H1 (cell line): ENCODE results near the gene VGLL4. TPM values are rescaled to one million over a fixed set of nuclear protein-coding genes. Genes with fewer than 3 reads are reported as not detected.
A peak's percentile ranks its signal among the peaks of the same experiment; 100 is the strongest.

Experiments used
- CTCF ChIA-PET: fragments of 300-600 bp; sonication (Branson Sonifier 250); formaldehyde crosslinking; loops from one replicate; lab custom pipeline; 2021; ENCODE audit not compliant: partially characterized antibody; lab: Charles Lee
- POLR2A ChIA-PET: fragments of 300-600 bp; sonication (Branson Sonifier 250); formaldehyde crosslinking; loops from one replicate; lab custom pipeline; 2021; ENCODE audit warnings: inconsistent platforms; ENCODE audit not compliant: partially characterized antibody; lab: Charles Lee
- DNase-seq, 2 experiments: peaks; one replicate each; pipeline versions ENCODE4 v3.0.0 to v3.0.0-alpha.2; 2010 to 2022; ENCODE audit warnings: low spot score in 2 of 2, low read depth in 1 of 2, mixed read lengths in 1 of 2
- FAIRE-seq: peaks from 2 replicates; lab custom pipeline; 2011; peaks lifted over from hg19 to GRCh38; lab: Jason Lieb, UNC
- H2AFZ ChIP-seq: 2 replicates; pipeline ENCODE4 v1.8.1; 2012; ENCODE audit warnings: low read length, inconsistent platforms
- H2AK5ac ChIP-seq: 2 replicates; pipeline ENCODE4 v1.6.1; 2013; ENCODE audit warnings: low read depth, low read length
- H2BK120ac ChIP-seq: replicated peaks from 2 replicates; pipeline ENCODE3; 2013; ENCODE audit warnings: low read depth, low read length, inconsistent platforms
- H2BK12ac ChIP-seq: 2 replicates; pipeline ENCODE4 v1.6.1; 2013; ENCODE audit warnings: low read depth, low read length
- H2BK15ac ChIP-seq: 2 replicates; pipeline ENCODE4 v1.6.1; 2013; ENCODE audit warnings: low read length
- H2BK20ac ChIP-seq: 2 replicates; pipeline ENCODE4 v1.6.1; 2013; ENCODE audit warnings: low read length
- H2BK5ac ChIP-seq: 2 replicates; pipeline ENCODE4 v1.6.1; 2013; ENCODE audit warnings: low read depth, low read length
- H3K14ac ChIP-seq: 2 replicates; pipeline ENCODE4 v1.6.1; 2013; ENCODE audit warnings: inconsistent platforms; ENCODE audit not compliant: insufficient read length
- H3K18ac ChIP-seq: 2 replicates; pipeline ENCODE4 v1.6.1; 2013; ENCODE audit warnings: low read length; ENCODE audit errors: extremely low read depth
- H3K23ac ChIP-seq: 2 replicates; pipeline ENCODE4 v1.6.1; 2013; ENCODE audit warnings: inconsistent platforms; ENCODE audit not compliant: insufficient read length
- H3K23me2 ChIP-seq: 2 replicates; pipeline ENCODE4 v1.6.1; 2013; ENCODE audit warnings: low read depth, low read length
- H3K27ac ChIP-seq: 2 replicates; pipeline ENCODE4 v1.6.1; 2011; ENCODE audit warnings: low read depth, low read length, inconsistent platforms
- H3K27me3 ChIP-seq, 4 experiments: replicated peaks in 1 of 4; 1 replicate in 1 of 4; 2 replicates in 3 of 4; pipeline versions ENCODE4 v1.6.1 to v1.8.1; 2011 to 2013; ENCODE audit warnings: low read length in 3 of 4, mild to moderate bottlenecking in 3 of 4, inconsistent platforms in 2 of 4, mixed read lengths in 2 of 4, moderate library complexity in 1 of 4; ENCODE audit not compliant: control insufficient read depth in 3 of 4, insufficient read depth in 3 of 4; ENCODE audit errors: extremely low read depth in 1 of 4
- H3K36me3 ChIP-seq, 4 experiments: 2 replicates each; pipeline versions ENCODE4 v1.6.1 to v1.8.1; 2011 to 2013; ENCODE audit warnings: mild to moderate bottlenecking in 4 of 4, low read length in 3 of 4, moderate library complexity in 2 of 4, control low read depth in 1 of 4, inconsistent platforms in 1 of 4; ENCODE audit not compliant: insufficient read depth in 4 of 4, control insufficient read depth in 2 of 4
- H3K4ac ChIP-seq: replicated peaks from 2 replicates; pipeline ENCODE3; 2013; ENCODE audit warnings: low read length, low read depth, mixed read lengths, inconsistent platforms; ENCODE audit not compliant: insufficient read length
- H3K4me1 ChIP-seq, 4 experiments: replicated peaks in 1 of 4; 1 replicate in 1 of 4; 2 replicates in 3 of 4; pipeline versions ENCODE4 v1.6.1 to v1.8.1; 2011 to 2013; ENCODE audit warnings: low read length in 3 of 4, inconsistent platforms in 2 of 4, mixed read lengths in 1 of 4; ENCODE audit not compliant: insufficient read depth in 4 of 4, control insufficient read depth in 3 of 4
- H3K4me2 ChIP-seq, 2 experiments: 2 replicates each; pipeline versions ENCODE4 v1.6.1 to v1.8.1; 2011 to 2013; ENCODE audit warnings: low read depth in 2 of 2, low read length in 2 of 2, control low read depth in 1 of 2, inconsistent platforms in 1 of 2, mild to moderate bottlenecking in 1 of 2; ENCODE audit not compliant: insufficient read depth in 1 of 2
- H3K4me3 ChIP-seq, 4 experiments: fragments of 200-600, 300-600 bp in 1 of 4; sonication (generic), shearing (Covaris generic), sonication (Bioruptor Twin) in 1 of 4; 2 replicates each; pipeline versions ENCODE4 v1.5.1 to v1.8.1; 2011 to 2016; ENCODE audit warnings: low read length in 4 of 4, low read depth in 3 of 4, control low read depth in 2 of 4, inconsistent platforms in 2 of 4, mild to moderate bottlenecking in 2 of 4, mixed read lengths in 1 of 4, moderate library complexity in 1 of 4; ENCODE audit not compliant: insufficient read depth in 2 of 4; ENCODE audit errors: extremely low read depth in 1 of 4
- H3K56ac ChIP-seq: replicated peaks from 2 replicates; pipeline ENCODE3; 2013; ENCODE audit warnings: low read depth, mild to moderate bottlenecking, mixed read lengths, low read length, inconsistent platforms; ENCODE audit not compliant: insufficient read length
- H3K79me1 ChIP-seq: 2 replicates; pipeline ENCODE4 v1.6.1; 2013; ENCODE audit warnings: low read depth, low read length, control low read depth
- H3K79me2 ChIP-seq, 2 experiments: 2 replicates each; pipeline versions ENCODE4 v1.6.1 to v1.8.1; 2012 to 2013; ENCODE audit warnings: low read length in 2 of 2, mild to moderate bottlenecking in 2 of 2, inconsistent platforms in 1 of 2; ENCODE audit not compliant: insufficient read depth in 2 of 2, control insufficient read depth in 1 of 2
- H3K9ac ChIP-seq, 4 experiments: replicated peaks in 1 of 4; 1 replicate in 1 of 4; 2 replicates in 3 of 4; pipeline versions ENCODE4 v1.6.1 to v1.8.1; 2011 to 2013; ENCODE audit warnings: low read depth in 3 of 4, low read length in 3 of 4, control low read depth in 2 of 4, mild to moderate bottlenecking in 2 of 4, moderate library complexity in 2 of 4, inconsistent platforms in 1 of 4; ENCODE audit errors: extremely low read depth in 1 of 4
- H3K9me3 ChIP-seq, 2 experiments: 2 replicates each; pipeline versions ENCODE4 v1.6.1 to v1.8.1; 2012 to 2013; ENCODE audit warnings: mild to moderate bottlenecking in 2 of 2, moderate library complexity in 2 of 2, control low read depth in 1 of 2, inconsistent platforms in 1 of 2, low read depth in 1 of 2, low read length in 1 of 2, mixed read lengths in 1 of 2; ENCODE audit not compliant: insufficient read depth in 2 of 2
- H4K20me1 ChIP-seq, 2 experiments: replicated peaks in 1 of 2; 2 replicates each; pipeline versions ENCODE3 to v1.8.1; 2011 to 2013; ENCODE audit warnings: inconsistent platforms in 2 of 2, low read length in 2 of 2, mild to moderate bottlenecking in 1 of 2; ENCODE audit not compliant: insufficient read depth in 2 of 2, control insufficient read depth in 1 of 2
- H4K5ac ChIP-seq: 2 replicates; pipeline ENCODE4 v1.6.1; 2013; ENCODE audit warnings: low read length, low read depth, mixed read lengths, inconsistent platforms; ENCODE audit not compliant: insufficient read length
- H4K8ac ChIP-seq: 2 replicates; pipeline ENCODE4 v1.8.0; 2013; ENCODE audit warnings: mild to moderate bottlenecking, moderate library complexity, low read length, inconsistent platforms; ENCODE audit not compliant: insufficient read depth; ENCODE audit errors: extremely low read depth
- H4K91ac ChIP-seq: replicated peaks from 2 replicates; pipeline ENCODE3; 2013; ENCODE audit warnings: low read length, mixed read lengths, inconsistent platforms; ENCODE audit not compliant: insufficient read length
- KDM1A ChIP-seq: fragments of 200-600, 300-600 bp; sonication (generic); IDR thresholded peaks from 2 replicates; pipeline ENCODE4 v1.7.1; 2016; ENCODE audit warnings: mild to moderate bottlenecking, low read length, borderline replicate concordance
- RAD21 ChIP-seq, 2 experiments: IDR thresholded peaks in 1 of 2; conservative IDR thresholded peaks in 1 of 2; 2 replicates each; pipeline ENCODE4 v1.6.1; 2011; ENCODE audit warnings: low read depth in 2 of 2, low read length in 2 of 2, improper control_type of control experiment in 1 of 2, inconsistent platforms in 1 of 2, mild to moderate bottlenecking in 1 of 2, moderate library complexity in 1 of 2
- SP1 ChIP-seq: IDR thresholded peaks from 2 replicates; pipeline ENCODE4 v1.6.1; 2011; ENCODE audit warnings: low read depth, low read length
- WGBS, 2 experiments: shearing (Covaris generic) in 1 of 2; methylation state at CpG; one replicate each; pipeline versions ENCODE4 v1.1.6 to v1.1.7; 2013 to 2015; ENCODE audit warnings: low lambda C conversion rate in 2 of 2, mixed read lengths in 2 of 2, inconsistent platforms in 1 of 2, low coverage in 1 of 2, missing lambda C conversion rate in 1 of 2; ENCODE audit not compliant: insufficient replicate concordance in 2 of 2, insufficient coverage in 1 of 2, insufficient read length in 1 of 2; ENCODE audit errors: extremely low coverage in 1 of 2, missing lambda C conversion rate in 1 of 2; 5-methylcytosine and 5-hydroxymethylcytosine counted together
- polyA plus RNA-seq, 7 experiments: library from polyadenylated mRNA; depleted of rRNA in 3 of 7; stranded (reverse) in 5 of 7; unstranded in 2 of 7; fragments of >200 nt in 5 of 7; fragments of 200-250 nt in 2 of 7; gene quantifications; 1 replicate in 5 of 7; 2 replicates in 1 of 7; 4 replicates in 1 of 7; pipeline versions ENCODE4 v1.2.1 to v1.2.3, GENCODE V29; 2011 to 2013; ENCODE audit warnings: missing spikeins in 2 of 7, mixed read lengths in 2 of 7
- total RNA-seq: library from RNA; stranded (reverse); fragmentation: NEBNext Ultra II Directional; extraction: Animal tissue kit (Norgen Biotek cat#: 25700); gene quantifications from 2 replicates; pipeline ENCODE4 v1.2.1, GENCODE V29; 2021
- TF ChIP-seq, protein P1 (sequence below), 3 experiments: IDR thresholded peaks; 1 replicate in 2 of 3; 2 replicates in 1 of 3; pipeline versions ENCODE4 v1.5.1 to v1.6.1; 2011; ENCODE audit warnings: low read length in 3 of 3, mild to moderate bottlenecking in 3 of 3, inconsistent platforms in 2 of 3, low read depth in 1 of 3, moderate library complexity in 1 of 3; ENCODE audit not compliant: insufficient read depth in 1 of 3; ENCODE audit errors: control extremely low read depth in 1 of 3

The VGLL4 gene
- total and polyA plus RNA-seq, 2 of the 8 experiments (the other 6 are each of a cell fraction or from before 2014, with no cell fraction given): 45.1 to 50.0 TPM

DNA sequence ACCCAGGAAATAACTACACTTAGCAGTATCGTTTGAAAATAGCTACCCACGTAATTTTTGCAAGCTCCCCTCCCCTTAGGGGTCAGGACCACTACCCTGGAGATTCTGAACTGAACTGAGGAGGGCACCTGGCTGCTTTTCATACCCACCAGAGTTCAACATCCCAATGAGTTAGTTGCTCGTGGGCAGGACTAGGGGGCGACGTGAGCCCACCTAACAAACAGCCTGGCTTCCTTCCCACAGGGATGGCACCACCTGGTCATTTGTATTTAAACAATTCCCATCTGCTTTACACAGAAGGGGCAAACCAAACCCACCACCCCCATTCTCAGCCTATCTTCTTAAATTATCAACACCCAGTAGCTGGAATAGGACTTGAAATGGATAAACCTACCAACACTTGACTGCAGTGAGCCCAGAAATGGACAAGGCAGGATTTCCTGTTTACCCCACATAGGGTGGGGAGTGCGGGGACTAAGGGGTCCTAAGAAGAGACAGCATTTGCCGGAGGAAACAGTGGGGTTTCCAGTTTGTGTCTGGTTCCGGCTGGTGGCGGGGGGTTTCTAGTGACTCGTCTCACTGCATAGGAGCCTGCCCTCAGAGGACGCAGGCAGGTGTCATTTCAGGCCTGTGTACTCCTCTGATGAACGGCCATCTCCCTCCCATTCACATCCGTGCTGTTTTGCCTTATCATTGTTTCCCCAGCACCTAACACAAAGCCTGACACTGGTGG is 11.6 kb upstream of the VGLL4 start:
- Histone ChIP-seq H2BK12ac (no peak overlapping the region), H3K23me2 (no peaks in the 10 kb centered on the region), H2BK5ac (no peak overlapping the region), H3K18ac (no peak overlapping the region), H3K4me3 (no peak overlapping the region), H3K9ac (no peak overlapping the region), H4K5ac (no peak overlapping the region), H4K91ac (no peak overlapping the region), H3K56ac (no peak overlapping the region), H3K4ac (no peak overlapping the region), H3K36me3 (no peaks in the 10 kb centered on the region), H2AK5ac (0 out of 2 replicates have a peak overlapping the region, but pooled peaks have one; percentile 68), H2BK20ac (no peak overlapping the region), H4K8ac (no peak overlapping the region), H3K79me2 (no peaks in the 10 kb centered on the region), H4K20me1 (peaks cover 2 to 4% of the 10 kb centered on the region in 2 experiments), H3K4me1 (peaks cover 2 to 11% (median 5%) of the 10 kb centered on the region in 4 experiments; a peak in 4 of 7 replicates), H3K14ac (no peak overlapping the region), H3K79me1 (peaks cover 4% of the 10 kb centered on the region), H2AFZ (no peak overlapping the region), H3K27me3 (no peaks in the 10 kb centered on the region), H3K4me2 (peak overlapping the region in 1 of 2 experiments; percentile 6; a peak in 2 of 4 replicates), H3K27ac (no peak overlapping the region), H3K23ac (no peak overlapping the region), H3K9me3 (no peaks in the 10 kb centered on the region), H2BK120ac (no peak overlapping the region), H2BK15ac (no peak overlapping the region; the same call in 1 of the 2 replicates)
- ChIA-PET POLR2A (no interaction called here), CTCF (interaction anchor here (0.6 to 3.4 kb wide), 28 partner anchors 9 to 306 kb away, joined by 3 to 23 read pairs (median 4); no protein-coding TSS in a partner anchor)
- TF ChIP-seq SP1: no peak
- peak; percentile 81 to 86 for TF ChIP-seq RAD21 (IDR thresholded peaks at IDR 0.05 in 1 of 2, conservative IDR thresholded peaks at IDR 0.05 in 1 of 2; ENCODE audit: low read depth in 2 of 2, low read length in 2 of 2)
- TF ChIP-seq KDM1A: no peak
- TF ChIP-seq, protein P1, sequence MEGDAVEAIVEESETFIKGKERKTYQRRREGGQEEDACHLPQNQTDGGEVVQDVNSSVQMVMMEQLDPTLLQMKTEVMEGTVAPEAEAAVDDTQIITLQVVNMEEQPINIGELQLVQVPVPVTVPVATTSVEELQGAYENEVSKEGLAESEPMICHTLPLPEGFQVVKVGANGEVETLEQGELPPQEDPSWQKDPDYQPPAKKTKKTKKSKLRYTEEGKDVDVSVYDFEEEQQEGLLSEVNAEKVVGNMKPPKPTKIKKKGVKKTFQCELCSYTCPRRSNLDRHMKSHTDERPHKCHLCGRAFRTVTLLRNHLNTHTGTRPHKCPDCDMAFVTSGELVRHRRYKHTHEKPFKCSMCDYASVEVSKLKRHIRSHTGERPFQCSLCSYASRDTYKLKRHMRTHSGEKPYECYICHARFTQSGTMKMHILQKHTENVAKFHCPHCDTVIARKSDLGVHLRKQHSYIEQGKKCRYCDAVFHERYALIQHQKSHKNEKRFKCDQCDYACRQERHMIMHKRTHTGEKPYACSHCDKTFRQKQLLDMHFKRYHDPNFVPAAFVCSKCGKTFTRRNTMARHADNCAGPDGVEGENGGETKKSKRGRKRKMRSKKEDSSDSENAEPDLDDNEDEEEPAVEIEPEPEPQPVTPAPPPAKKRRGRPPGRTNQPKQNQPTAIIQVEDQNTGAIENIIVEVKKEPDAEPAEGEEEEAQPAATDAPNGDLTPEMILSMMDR (IDR thresholded peaks at IDR 0.05; ENCODE audit: control extremely low read depth in 1 of 3, insufficient read depth in 1 of 3, low read depth in 1 of 3, low read length in 3 of 3): peak; percentile 73 to 81 (median 78)
- WGBS, 2 experiments: 67% methylated on average over 13 of the region's 13 CpGs; no CpG with 5 or more reads in 1 of the 2 experiments
- FAIRE-seq (peak; percentile 83), DNase-seq (no peak)
